Measurements from ENCODE around the gene PCSK2. TPM values are rescaled to one million over a fixed set of nuclear protein-coding genes. Genes with fewer than 3 reads are reported as not detected.

Gene PCSK2
- total RNA-seq, 1 experiment from 2014 or later, result not detected

DNA sequence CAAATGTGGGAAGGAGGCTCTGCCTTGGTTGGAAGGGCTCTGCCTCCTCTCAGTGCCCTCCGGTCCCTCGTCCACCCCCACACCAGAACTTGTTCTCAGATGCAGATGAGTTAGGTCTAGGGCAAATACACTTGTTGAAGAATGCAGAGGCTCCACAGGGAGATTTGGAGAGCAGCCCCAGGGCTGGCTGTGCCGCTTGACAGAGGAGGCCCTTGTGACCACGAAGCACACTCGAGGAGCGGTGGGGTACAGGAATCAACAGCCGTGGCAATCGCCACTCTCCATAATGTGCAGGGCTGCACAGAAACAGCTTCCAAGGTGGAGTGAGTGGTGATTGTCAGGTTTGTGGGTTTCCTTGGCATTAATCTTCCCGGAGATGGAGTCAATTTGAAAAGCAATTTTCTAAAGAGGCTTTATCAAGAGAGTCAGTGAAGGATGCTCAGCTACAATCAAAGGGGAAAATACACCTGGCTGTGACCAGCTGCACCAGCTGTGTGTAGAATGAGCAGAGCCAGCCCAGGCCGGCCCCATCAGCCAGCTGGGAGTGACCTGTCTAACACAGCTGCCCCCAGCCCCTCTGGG, 244.9 kb downstream of the PCSK2 start:
- no peak for DNase-seq (ENCODE audit: low read depth)

DNA sequence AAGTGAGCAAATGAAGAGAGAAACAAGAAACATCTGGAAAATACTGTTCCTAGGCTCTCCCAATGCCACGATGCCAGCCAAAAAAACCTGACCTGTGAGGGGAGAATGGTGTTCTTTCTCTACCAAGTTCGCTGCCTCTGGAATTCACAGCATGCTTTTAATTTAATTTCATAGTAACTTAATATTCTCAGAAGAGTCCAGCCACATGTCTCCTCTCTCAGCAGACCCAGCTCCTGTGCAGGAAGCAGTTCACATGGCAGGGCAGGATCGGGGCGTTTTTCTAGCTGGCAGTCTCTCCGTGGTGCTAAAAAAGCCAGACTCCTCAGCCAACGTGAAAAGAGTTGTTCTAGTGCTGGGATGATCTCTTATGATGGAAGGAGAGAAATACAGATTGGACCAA, 246.8 kb downstream of the PCSK2 start:
- DNase-seq (ENCODE audit: low read depth), result no peak

DNA sequence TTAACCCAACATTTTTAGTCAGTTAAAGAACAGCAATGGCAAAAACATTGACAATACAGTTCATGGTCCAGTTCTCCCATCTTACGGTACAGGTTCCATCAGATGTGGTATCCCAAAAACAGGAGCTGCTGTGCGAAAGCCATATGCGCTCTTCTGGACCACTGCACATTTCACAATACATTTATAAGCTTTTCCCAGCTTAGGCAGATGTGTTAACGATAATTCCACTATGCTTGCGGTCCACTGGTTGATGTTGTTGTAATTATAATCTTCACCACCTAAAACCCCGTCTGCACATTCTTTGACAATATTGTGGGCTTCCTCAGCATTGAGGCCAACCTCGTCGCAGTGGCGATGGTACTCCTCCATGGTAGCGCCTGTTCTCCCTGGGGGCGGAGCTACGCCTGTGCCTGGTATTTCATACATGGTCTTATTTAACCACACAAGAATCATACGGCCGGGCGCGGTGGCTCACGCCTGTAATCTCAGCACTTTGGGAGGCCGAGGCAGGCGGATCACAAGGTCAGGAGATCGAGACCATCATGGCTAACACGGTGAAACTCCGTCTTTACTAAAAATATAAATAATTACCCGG, 252.3 kb downstream of the PCSK2 start:
- DNase-seq (ENCODE audit: low read depth), result no peak

DNA sequence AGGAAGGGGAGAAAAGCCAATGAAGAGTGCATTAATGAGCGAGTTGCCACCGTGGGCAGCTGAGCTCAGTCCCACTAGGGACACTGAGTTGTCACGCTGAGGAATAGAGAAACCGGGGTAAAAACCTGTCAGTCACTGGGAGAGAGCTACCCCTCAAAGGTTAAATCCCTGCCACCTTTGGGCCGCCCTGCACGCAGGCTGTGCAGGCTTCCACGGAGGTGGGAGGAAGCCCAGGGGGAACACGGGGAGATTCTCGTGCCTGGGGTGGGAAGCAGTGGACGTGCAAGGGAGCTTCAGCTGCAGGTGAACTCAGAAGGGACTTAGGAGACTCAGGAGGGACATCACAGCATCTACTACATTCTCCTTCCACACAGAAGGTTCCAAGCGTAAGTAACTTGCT, 253.9 kb downstream of the PCSK2 start:
- DNase-seq (ENCODE audit: low read depth), result no peak

- no peak for DNase-seq (ENCODE audit: low read depth)
Observed at GRCh38 chr20:17481661-17482060, 254.8 kb downstream of the PCSK2 start.

DNA sequence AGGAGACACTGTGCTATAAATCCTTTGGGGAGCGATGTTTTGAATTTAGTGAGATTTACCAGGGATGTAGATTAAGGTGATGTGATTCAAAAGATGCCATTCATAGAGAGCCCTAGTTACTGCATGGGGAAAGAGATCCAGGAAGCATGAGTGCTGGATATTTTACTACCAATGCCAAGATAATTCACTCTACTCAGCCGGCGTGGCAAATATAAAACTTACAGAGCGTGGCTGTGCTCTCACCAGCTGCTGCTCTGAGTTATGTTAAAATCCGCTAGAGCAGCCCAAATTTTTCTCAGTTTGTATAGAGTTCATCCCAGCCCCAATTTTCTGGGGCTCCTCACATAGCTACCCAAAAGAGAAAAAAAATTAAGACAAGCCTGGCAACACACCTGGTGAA, 255.7 kb downstream of the PCSK2 start:
- no peak for DNase-seq (ENCODE audit: low read depth)

DNA sequence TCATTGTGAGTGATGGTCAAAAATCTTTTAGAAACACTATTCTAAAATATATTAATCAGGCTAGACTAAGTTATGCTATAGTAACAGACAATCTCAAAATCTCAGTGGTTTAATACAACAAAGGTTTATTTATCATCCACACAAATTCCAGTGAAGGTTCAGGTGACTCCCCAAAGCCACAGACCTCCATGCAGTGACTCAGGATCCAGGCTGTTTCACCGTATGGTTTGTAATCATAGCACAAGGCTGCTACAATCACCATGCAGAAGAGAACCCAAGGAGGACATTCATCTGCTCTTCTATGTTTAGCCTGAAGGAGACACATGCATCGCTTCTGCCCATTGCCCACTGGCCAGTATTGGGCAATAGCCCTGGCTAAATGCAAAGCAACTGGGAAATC, 258.2 kb downstream of the PCSK2 start:
- DNase-seq (ENCODE audit: low read depth), result peak; percentile 7

DNA sequence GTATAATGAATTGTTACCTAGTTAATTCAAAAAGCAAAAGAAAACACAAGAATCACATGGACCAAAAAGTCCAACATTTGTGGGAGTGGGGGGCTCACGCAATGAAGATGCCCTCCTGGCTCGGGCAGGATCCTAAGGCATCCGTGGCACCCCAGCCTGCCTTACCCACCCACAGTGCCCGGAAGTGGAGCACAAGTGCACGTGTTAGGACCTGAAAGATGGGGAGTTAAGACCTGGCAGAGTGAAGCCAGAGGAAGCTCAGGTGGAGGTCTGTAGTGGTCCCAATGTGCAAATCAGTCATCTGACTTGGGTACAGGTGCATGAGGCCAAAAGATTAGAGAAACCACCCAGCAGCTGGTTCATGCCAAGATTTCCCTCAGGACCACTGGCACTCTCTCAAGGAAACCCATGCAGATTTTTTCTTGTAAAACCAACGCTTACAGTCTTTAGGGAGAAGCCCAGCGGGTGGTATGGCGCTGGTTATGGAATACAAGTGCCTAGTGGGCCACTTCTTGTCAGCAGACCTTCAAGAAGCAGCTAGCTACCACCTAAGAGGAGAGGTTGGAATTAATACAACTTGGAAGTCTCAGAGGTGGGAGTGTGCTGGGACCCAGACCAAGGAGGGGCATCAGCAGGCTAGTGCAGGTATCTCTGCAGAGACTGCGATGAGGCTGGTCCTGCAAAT, 262.2 kb downstream of the PCSK2 start:
- DNase-seq (ENCODE audit: low read depth), result no peak

DNA sequence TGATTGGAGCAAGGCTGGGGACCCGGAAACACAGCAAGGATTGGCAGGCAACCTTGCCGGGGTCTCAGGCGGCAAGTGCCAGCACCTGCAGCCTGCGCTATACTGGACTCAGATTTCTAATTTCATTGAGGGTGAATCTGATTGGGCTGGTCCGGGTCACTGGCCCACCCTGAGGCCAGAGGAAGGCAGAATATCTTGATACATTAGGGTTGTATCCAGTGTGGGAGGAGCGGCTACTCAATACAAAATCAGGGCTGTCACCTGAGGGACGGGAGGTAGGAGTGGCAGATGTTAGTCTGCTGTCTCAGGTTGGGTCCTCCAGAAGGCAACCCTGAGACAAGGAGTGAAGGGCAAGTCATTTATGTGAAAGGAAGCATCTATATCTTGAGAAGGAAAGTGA, 263.7 kb downstream of the PCSK2 start:
- no peak for DNase-seq (ENCODE audit: low read depth)

- no peak for DNase-seq (ENCODE audit: low read depth)
Observed at GRCh38 chr20:17491041-17491440, 264.2 kb downstream of the PCSK2 start.

DNA sequence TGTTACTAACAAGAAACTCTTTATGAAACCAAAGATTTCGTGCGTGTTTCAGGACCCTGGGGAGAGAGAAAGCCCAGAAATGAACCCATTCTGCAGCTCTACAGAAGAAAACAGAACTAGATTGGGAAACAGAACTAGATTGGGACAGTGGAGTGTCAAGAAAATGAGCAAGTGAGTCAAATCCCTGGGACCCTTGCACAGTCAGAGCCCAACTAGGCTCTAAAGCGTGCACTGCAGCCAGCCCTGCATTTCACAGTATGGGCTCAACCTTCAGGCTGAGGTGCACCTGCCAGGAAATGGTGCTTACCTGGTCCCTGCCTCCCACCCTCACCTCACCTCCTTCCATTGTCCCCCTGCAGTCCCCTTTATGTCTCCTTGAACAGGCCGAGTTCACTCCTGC, 264.6 kb downstream of the PCSK2 start:
- DNase-seq (ENCODE audit: low read depth), result no peak

GRCh38 chr20:17493173-17493572, 266.3 kb downstream of the PCSK2 start:
- no peak for DNase-seq (ENCODE audit: low read depth)

- DNase-seq (ENCODE audit: low read depth), result no peak
Observed at GRCh38 chr20:17494201-17494600, 267.4 kb downstream of the PCSK2 start.

GRCh38 chr20:17495826-17496225, 269.0 kb downstream of the PCSK2 start:
- no peak for DNase-seq (ENCODE audit: low read depth)

DNA sequence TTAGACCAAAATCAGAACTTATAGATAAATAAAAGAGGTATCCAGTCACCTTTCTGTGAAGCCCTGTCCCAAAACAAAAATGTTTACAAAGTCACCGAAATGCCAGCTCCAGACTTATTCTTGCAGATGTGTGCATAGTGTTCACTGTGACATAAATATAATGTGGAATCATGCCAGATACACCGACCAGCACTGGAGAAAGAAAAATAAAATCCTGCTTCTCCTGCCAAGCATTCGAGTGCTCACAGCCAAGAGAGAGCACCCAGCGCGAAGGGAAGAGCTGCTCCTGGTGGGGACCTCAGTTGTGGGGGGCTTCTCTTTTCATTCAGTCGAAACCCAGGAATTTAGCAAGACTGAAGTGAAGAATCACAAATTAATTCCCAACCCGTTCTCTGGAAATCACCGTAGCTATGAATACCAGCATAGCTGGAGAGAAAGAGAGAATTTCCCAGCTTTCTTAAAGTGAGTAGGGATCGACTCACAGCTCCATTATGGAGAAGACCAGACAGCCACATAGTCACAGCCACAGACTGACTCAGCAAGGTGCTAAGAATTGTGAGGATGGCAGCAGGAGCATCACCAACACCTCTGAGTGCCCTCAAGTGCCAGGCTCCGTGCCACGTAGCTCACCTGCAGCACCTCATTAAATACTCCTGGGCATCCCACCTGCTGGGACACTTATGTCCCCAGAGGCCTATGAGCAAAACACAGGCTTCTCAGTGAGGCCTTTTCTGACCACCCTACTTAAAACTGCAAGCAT, 271.2 kb downstream of the PCSK2 start:
- peak; percentile 9 for DNase-seq (ENCODE audit: low read depth)

GRCh38 chr20:17498641-17499040, 271.8 kb downstream of the PCSK2 start:
- peak; percentile 48 for DNase-seq (ENCODE audit: low read depth)

DNA sequence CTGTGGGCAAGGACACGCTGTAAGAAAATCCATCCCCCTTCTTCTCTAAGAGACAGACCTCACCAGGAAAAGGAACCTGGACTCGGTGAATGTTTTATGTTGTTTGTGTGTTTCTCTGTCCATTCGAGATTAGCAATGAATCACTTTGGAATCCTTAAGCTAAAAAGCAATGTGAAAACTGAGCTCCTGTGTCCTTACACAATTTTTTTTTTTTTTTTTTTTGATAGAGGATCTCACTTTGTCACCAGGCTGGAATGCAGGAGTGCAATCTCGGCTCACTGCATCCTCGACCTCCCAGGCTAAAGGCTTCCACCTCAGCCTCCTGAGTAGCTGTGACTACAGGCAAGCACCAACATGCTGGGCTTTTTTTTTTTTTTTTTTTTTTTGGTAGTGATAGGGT, 272.2 kb downstream of the PCSK2 start:
- peak; percentile 44 for DNase-seq (ENCODE audit: low read depth)

GRCh38 chr20:17500271-17500670, 273.4 kb downstream of the PCSK2 start:
- DNase-seq (ENCODE audit: low read depth), result no peak

DNA sequence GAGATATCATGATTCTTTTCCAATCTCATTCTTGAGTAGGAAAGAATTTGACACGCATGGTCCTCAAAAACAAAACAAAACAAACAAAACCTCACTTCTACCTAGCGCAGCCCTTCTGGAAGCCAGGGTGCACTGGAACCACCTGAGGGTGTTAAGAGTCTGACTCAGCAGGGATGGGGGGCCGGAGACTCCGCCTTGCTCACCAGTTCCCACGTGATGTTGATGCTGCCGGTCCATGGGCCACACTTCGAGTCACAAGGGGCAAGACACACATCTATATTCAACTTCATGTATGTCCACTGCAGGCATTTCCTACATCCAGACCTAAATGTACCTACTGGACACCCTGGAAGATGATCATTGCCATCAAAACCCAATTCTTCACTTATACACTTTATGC, 274.0 kb downstream of the PCSK2 start:
- DNase-seq (ENCODE audit: low read depth), result no peak

GRCh38 chr20:17501701-17502100, 274.9 kb downstream of the PCSK2 start:
- DNase-seq (ENCODE audit: low read depth), result no peak

- no peak for DNase-seq (ENCODE audit: low read depth)
Observed at GRCh38 chr20:17502105-17502504, 275.3 kb downstream of the PCSK2 start.

DNA sequence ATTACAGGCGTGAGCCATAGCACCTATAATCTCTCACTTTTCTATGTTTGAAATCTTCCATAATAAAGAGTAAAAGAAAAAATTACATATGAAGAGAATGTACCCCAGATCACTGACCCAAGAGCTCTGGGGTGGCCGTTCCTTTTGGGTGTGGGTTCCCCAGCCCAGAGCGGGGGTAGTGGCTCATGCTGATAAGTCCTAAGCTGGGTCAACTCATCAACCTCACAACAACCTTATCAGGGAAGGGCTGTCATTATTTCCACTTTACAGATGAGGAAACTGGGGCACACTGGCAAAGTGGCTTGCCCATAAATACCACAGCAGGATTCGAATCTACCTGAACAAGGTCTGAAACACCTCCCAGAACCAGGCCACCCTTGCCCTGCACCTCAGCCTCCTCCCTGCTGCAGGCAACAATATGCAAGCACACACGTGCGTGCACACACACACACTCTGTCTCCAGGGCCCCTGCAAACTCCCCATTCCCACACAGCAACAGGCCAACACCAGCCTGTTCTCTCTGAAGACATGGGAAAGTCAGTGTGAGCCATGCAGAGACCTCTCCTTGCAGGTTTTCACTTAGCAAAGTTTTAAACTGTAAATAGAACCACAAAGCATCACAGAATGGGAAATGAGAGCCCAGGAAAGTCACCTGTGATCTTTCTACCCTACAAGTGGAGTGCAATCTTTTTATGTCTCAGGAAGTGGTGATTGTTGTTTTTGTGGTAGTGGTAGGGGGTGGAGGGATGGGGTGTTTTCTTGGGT, 276.6 kb downstream of the PCSK2 start:
- DNase-seq (ENCODE audit: low read depth), result no peak
